AG04449 (cell line): ENCODE results near the gene CACNA1E.

Source experiments
- CTCF ChIA-PET: fragments of 350-600 bp; formaldehyde crosslinking; extraction: SDS; loops from one replicate; lab custom pipeline; 2021; ENCODE audit warnings: antibody characterized with exemption; lab: Yijun Ruan, JAX
- POLR2A ChIA-PET: fragments of 400-600, 350-600 bp; formaldehyde crosslinking; extraction: SDS; loops from one replicate; lab custom pipeline; 2020; ENCODE audit warnings: antibody characterized with exemption, inconsistent platforms; lab: Yijun Ruan, JAX
- DNase-seq: peaks from one replicate; pipeline ENCODE4 v3.0.0-alpha.2; 2010; ENCODE audit warnings: low read depth, low spot score
- H3K4me3 ChIP-seq: 2 replicates; pipeline ENCODE4 v1.5.1; 2011; ENCODE audit warnings: low read depth, mild to moderate bottlenecking, control low read depth, low read length
- TF ChIP-seq, protein P1 (sequence below): IDR thresholded peaks from one replicate; pipeline ENCODE4 v1.5.1; 2011; ENCODE audit warnings: mild to moderate bottlenecking, moderate library complexity, low read length, control low read depth, inconsistent platforms; ENCODE audit not compliant: insufficient read depth; ENCODE audit errors: missing control alignments

CACNA1E gene

GRCh38 chr1:181458419-181458818 lies 24.9 kb upstream of the CACNA1E start:
- CTCF ChIA-PET: no interaction called here

GRCh38 chr1:181459067-181459466 lies 24.2 kb upstream of the CACNA1E start:
- CTCF ChIA-PET: no interaction called here

More at GRCh38 chr1:181458419-181458818, 24.9 kb upstream of the CACNA1E start:
- POLR2A ChIA-PET: no interaction called here
- TF ChIP-seq, protein P1, sequence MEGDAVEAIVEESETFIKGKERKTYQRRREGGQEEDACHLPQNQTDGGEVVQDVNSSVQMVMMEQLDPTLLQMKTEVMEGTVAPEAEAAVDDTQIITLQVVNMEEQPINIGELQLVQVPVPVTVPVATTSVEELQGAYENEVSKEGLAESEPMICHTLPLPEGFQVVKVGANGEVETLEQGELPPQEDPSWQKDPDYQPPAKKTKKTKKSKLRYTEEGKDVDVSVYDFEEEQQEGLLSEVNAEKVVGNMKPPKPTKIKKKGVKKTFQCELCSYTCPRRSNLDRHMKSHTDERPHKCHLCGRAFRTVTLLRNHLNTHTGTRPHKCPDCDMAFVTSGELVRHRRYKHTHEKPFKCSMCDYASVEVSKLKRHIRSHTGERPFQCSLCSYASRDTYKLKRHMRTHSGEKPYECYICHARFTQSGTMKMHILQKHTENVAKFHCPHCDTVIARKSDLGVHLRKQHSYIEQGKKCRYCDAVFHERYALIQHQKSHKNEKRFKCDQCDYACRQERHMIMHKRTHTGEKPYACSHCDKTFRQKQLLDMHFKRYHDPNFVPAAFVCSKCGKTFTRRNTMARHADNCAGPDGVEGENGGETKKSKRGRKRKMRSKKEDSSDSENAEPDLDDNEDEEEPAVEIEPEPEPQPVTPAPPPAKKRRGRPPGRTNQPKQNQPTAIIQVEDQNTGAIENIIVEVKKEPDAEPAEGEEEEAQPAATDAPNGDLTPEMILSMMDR: no peak
- no peak overlapping the region for H3K4me3 ChIP-seq
- no peak for DNase-seq

GRCh38 chr1:181469829-181470228 lies 13.5 kb upstream of the CACNA1E start:
- no peak overlapping the region for H3K4me3 ChIP-seq
- ChIA-PET CTCF (no interaction called here), POLR2A (no interaction called here)
- peak; percentile 26 for DNase-seq
- TF ChIP-seq, protein P1: no peak

More at GRCh38 chr1:181459067-181459466, 24.2 kb upstream of the CACNA1E start:
- no peak overlapping the region for H3K4me3 ChIP-seq
- POLR2A ChIA-PET: no interaction called here
- TF ChIP-seq, protein P1: no peak
- DNase-seq: no peak

GRCh38 chr1:181475580-181475979 lies 7.7 kb upstream of the CACNA1E start:
- ChIA-PET CTCF (interaction anchor here (7.4 kb wide), 1 partner anchor 604 kb away, joined by 58 read pairs; no protein-coding TSS in a partner anchor), POLR2A (no interaction called here)
- TF ChIP-seq, protein P1: no peak

DNA sequence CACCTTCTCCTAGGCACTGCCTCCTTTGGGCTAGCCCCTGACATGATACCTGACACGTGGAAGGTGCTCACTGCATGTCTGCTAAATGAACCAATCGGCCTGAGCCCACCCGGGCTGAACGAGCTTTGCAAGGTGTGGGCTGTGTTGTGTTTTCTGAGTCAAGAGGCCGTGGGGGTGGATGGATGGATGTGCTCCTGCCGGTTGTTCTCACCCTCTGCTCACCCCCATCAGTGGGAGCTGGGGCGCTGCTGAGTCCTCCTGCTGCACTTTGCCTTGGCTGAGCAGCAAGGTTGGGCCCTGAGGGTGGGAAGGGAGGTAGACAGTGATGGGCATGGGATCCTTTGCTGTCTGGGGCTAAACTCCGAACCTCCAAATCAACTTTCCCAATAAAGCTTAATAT lies 6.7 kb upstream of the CACNA1E start:
- CTCF ChIA-PET: interaction anchor here (0.7 to 7.4 kb wide), 3 partner anchors 603 to 921 kb away, joined by 3 to 58 read pairs (median 3); no protein-coding TSS in a partner anchor
- no peak overlapping the region for H3K4me3 ChIP-seq
- no peak for DNase-seq
- TF ChIP-seq, protein P1: no peak
- POLR2A ChIA-PET: no interaction called here

More at GRCh38 chr1:181475580-181475979, 7.7 kb upstream of the CACNA1E start:
- no peak for DNase-seq
- no peak overlapping the region for H3K4me3 ChIP-seq

DNA sequence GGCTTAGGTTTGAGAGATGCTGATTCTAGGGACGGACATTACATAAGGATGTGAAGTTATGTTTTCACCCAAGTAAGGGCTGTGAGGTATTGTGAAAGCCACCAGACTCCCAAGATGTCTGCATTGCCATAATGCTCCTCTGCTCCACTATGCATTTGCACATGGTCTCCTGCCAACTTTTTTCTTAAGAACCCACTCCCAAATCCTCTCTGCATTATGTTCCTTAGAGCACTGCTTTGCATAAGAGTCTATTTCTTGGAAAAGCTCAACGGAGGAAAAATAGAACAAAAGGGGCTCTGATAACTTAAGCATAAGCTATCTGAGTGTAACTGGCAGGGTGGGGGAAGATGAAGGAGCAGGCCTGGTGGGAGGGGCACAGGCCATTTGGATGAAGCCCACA lies 5.0 kb upstream of the CACNA1E start:
- ChIA-PET POLR2A (no interaction called here), CTCF (interaction anchor here (0.8 to 7.4 kb wide), 10 partner anchors 7 to 918 kb away, joined by 3 to 58 read pairs (median 8); no protein-coding TSS in a partner anchor)
- TF ChIP-seq, protein P1: no peak
- no peak overlapping the region for H3K4me3 ChIP-seq
- DNase-seq: no peak
